Measurements from ENCODE around the gene RIC8A. TPM values are rescaled to one million over a fixed set of nuclear protein-coding genes. Genes with fewer than 3 reads are reported as not detected.

Gene RIC8A
- total and polyA plus RNA-seq, 2 donors from 2014 or later: 52.3 to 92.1 TPM

DNA sequence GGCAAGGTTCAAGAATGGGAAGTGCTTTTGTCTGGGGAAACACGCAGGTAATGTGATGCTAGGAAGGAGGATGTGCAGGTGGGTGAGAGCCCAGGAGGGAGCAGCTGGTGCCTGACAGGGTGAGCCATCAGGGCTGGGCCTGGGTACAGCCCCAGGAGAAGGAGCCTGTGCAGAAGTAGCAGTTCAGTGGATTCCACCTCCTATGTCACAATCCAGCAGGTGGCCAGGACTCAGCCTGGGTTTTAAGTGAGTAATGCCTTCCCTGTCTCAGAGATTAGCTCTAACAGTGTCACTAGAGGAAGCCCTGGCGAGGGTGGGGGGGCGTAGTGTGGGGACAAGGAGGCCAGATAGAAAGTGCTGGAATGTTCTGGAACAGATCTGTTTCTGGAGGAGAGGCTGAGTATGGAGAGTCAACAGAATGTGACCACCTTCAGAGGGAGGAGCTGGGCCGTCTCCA, 8.1 kb downstream of the RIC8A start:
- intact Hi-C loops (cut with DNase I): no loop called here

DNA sequence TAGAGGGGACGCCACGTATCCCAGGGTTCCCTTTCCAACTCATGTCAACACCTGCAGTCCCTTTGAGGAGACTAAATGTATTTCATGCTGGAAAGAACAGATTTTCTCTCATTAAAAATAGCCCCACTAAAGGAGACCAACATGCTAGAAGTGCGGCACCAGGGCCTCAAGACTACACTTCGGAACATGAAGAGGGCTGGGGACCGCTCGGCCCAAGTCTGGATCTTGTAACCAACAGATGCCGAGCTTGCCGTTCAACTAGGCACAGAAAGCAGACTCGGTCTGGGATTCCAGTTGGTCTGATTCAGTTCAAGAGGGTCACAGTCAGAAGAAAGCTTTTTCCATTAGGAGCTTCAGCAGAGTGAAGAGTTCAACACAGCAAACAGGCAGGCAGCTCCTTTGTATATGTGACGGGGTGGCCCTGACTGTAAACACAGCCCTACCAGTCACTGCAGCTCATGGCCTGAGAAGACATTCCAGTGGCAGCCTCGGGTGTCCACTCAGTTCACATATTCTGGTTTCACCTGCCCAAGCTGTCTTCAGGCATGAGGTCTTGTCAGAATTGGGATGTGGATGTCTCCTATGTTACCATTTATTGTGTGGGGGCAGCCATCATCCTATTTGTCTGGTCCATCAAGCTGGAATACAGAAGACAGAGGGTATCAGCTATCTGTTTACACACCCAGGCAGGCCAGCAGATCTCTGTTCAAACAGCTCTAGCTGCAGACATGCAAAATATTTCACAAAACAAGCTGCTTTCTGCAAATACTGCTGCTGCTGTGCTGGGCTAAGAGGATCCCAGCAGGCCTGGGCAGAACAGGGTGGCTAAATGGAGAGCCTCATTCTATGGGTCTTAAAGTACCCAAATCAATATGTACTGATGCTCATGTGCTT, 8.8 kb downstream of the RIC8A start:
- intact Hi-C loops (cut with DNase I): no loop called here
- no peaks in the 10 kb centered on the region for H3K4me1 ChIP-seq (ENCODE audit: control insufficient read depth in 2 of 3, insufficient read depth in 2 of 3, low read depth in 1 of 3, low read length in 3 of 3)
- TF ChIP-seq, protein P1, sequence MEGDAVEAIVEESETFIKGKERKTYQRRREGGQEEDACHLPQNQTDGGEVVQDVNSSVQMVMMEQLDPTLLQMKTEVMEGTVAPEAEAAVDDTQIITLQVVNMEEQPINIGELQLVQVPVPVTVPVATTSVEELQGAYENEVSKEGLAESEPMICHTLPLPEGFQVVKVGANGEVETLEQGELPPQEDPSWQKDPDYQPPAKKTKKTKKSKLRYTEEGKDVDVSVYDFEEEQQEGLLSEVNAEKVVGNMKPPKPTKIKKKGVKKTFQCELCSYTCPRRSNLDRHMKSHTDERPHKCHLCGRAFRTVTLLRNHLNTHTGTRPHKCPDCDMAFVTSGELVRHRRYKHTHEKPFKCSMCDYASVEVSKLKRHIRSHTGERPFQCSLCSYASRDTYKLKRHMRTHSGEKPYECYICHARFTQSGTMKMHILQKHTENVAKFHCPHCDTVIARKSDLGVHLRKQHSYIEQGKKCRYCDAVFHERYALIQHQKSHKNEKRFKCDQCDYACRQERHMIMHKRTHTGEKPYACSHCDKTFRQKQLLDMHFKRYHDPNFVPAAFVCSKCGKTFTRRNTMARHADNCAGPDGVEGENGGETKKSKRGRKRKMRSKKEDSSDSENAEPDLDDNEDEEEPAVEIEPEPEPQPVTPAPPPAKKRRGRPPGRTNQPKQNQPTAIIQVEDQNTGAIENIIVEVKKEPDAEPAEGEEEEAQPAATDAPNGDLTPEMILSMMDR (IDR thresholded peaks at IDR 0.05; ENCODE audit: borderline replicate concordance, extremely low read depth, insufficient read depth): no peak
- DNase-seq: peak in 1 of 5 donors; percentile 51
- no peak overlapping the region for H3K4me3 ChIP-seq (ENCODE audit: low read length in 3 of 3)
- H3K27ac ChIP-seq (ENCODE audit: low read depth in 2 of 2, low read length in 2 of 2): no peak overlapping the region
- FAIRE-seq: no peak
- no peaks in the 10 kb centered on the region for H3K27me3 ChIP-seq (ENCODE audit: control insufficient read depth, insufficient read depth, low read length)
- H3K9me3 ChIP-seq (ENCODE audit: control insufficient read depth in 2 of 3, insufficient read depth in 1 of 3, low read length in 3 of 3): no peaks in the 10 kb centered on the region
- peaks cover 0 to 40% (median 32%) of the 10 kb centered on the region in 3 donors for H3K36me3 ChIP-seq (ENCODE audit: control insufficient read depth in 2 of 3, insufficient read depth in 3 of 3, low read length in 3 of 3)
- no peak overlapping the region for H3K9ac ChIP-seq (ENCODE audit: low read length in 3 of 3)

More for the DNA sequence above, 8.1 kb downstream of the RIC8A start:
- H3K27ac ChIP-seq (ENCODE audit: low read depth in 2 of 2, low read length in 2 of 2): no peak overlapping the region
- FAIRE-seq (no peak), DNase-seq (peak in 1 of 5 donors; percentile 35)
- no peaks in the 10 kb centered on the region for H3K9me3 ChIP-seq (ENCODE audit: control insufficient read depth in 2 of 3, insufficient read depth in 1 of 3, low read length in 3 of 3)
- TF ChIP-seq, protein P1 (IDR thresholded peaks at IDR 0.05; ENCODE audit: borderline replicate concordance, extremely low read depth, insufficient read depth): no peak
- no peak overlapping the region for H3K9ac ChIP-seq (ENCODE audit: low read length in 3 of 3)
- H3K36me3 ChIP-seq (ENCODE audit: control insufficient read depth in 2 of 3, insufficient read depth in 3 of 3, low read length in 3 of 3): peaks cover 0 to 47% (median 39%) of the 10 kb centered on the region in 3 donors
- H3K27me3 ChIP-seq (ENCODE audit: control insufficient read depth, insufficient read depth, low read length): no peaks in the 10 kb centered on the region
- no peak overlapping the region for H3K4me3 ChIP-seq (ENCODE audit: low read length in 3 of 3)
- H3K4me1 ChIP-seq (ENCODE audit: control insufficient read depth in 2 of 3, insufficient read depth in 2 of 3, low read depth in 1 of 3, low read length in 3 of 3): peaks cover 0 to 7% (median 0%) of the 10 kb centered on the region in 3 donors

DNA sequence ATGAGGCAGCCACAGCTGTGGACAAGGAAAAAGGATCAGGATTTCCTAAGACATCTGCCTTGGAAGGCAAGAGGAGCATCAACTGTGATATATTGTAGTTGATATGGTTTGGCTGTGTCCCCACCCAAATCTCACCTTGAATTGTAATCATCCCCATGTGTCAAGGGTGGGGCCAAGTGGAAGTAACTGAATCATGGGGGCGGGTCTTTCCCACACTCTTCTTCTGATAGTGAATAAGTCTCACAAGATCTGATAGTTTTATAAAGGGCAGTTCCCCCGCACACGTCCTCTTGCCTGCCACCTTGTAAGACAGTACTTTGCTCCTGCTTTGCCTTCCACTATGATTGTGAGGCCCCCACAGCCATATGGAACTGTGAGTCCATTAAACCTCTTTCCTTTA, 10.2 kb downstream of the RIC8A start:
- Histone ChIP-seq H3K27ac (ENCODE audit: low read depth in 2 of 2, low read length in 2 of 2) (no peak overlapping the region), H3K4me1 (ENCODE audit: control insufficient read depth in 2 of 3, insufficient read depth in 2 of 3, low read depth in 1 of 3, low read length in 3 of 3) (no peaks in the 10 kb centered on the region), H3K4me3 (ENCODE audit: low read length in 3 of 3) (no peak overlapping the region), H3K36me3 (ENCODE audit: control insufficient read depth in 2 of 3, insufficient read depth in 3 of 3, low read length in 3 of 3) (peaks cover 0 to 27% (median 24%) of the 10 kb centered on the region in 3 donors), H3K9ac (ENCODE audit: low read length in 3 of 3) (no peak overlapping the region), H3K9me3 (ENCODE audit: control insufficient read depth in 2 of 3, insufficient read depth in 1 of 3, low read length in 3 of 3) (no peaks in the 10 kb centered on the region), H3K27me3 (ENCODE audit: control insufficient read depth, insufficient read depth, low read length) (no peaks in the 10 kb centered on the region)
- TF ChIP-seq, protein P1 (IDR thresholded peaks at IDR 0.05; ENCODE audit: borderline replicate concordance, extremely low read depth, insufficient read depth): no peak
- DNase-seq (no peak), FAIRE-seq (no peak)
- intact Hi-C loops (cut with DNase I): no loop called here

All from kidney (tissue), 14 donors.